Amygdala (tissue), 56 donors: ENCODE results near the gene STAG1.
"Not testable (repeated sequence)": the region's sequence is repeated elsewhere in the genome, so short reads cannot be mapped to it uniquely, and the experiment has no call there.

Experiments
- DNase-seq, 56 donors: peaks; one replicate each; lab custom pipeline; 2025; lab: John Stamatoyannopoulos, UW

The STAG1 gene

DNA sequence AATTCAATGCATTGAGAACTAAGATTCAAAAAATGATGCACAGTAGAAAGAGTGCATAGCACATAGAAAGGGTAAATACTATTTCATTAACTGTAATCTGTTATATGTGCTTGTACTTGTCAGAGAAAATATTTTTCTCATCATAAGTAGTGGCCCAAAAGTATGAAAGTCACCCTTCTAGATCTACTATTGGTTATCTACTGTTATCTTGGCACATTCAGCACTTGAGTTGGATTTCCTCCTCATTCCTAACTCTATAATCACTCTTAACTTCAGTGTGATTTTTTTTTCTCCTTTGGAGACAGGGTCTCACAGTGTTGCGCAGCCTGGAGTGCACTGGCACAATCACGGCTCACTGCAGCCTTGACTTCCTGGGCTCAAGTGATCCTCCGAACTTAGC lies 307.6 kb downstream of the STAG1 start:
- DNase-seq, result no peak

DNA sequence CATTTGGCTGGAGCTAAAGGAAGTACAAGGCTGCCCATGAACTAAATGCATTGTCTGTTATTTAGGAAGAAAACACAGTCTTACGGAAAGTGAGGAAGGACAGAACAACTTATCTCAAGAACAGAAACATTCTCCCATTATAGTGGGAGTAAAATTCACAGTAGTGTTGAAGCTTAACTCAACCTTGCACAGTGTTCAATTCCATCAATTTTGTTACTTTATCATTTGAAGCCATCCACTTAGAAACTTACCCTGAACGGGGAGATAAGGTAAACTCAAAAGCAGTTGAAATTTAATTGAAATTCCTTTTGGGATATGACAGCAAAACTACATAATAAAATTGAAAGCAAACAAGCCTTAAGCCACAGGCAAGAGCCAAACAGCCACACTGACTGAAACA lies 315.1 kb downstream of the STAG1 start:
- DNase-seq, result no peak

DNA sequence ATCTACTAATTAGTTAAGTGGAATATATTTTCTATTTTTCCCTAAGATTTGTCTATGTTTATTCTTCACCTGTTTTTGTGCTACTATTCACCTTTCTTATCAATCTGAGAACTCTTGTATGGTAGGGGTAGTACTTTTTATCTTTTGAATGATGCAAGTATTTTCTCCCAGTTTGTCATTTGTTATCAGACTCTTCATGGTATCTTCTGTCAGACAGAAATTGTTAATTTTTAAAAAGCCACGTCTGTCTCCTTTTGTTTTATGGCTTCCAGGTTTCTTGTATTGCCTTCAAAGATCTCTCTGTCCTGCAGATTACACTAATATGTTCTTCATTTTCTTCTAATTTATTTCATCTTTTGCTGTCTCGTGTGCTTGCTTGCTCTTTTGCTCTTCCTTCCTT lies 317.7 kb downstream of the STAG1 start:
- DNase-seq, result no peak

DNA sequence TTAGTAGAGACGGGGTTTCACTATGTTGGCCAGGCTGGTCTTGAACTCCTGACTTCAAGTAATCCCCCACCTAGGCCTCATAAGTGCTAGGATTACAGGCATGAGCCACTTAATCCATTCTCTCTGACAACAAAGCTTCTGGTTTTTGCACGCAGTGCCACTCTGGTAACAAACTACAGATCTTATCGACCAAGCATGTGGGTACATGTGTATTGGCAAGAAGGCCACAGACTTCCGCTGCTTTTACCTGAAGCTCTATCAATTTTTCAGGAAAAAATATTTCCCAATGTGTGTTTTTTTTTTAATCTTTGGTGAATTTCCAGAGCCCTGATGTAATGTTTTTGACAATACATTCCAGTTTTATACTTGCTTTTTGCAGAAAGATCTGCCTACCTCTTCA lies 319.5 kb downstream of the STAG1 start:
- DNase-seq, result no peak

DNA sequence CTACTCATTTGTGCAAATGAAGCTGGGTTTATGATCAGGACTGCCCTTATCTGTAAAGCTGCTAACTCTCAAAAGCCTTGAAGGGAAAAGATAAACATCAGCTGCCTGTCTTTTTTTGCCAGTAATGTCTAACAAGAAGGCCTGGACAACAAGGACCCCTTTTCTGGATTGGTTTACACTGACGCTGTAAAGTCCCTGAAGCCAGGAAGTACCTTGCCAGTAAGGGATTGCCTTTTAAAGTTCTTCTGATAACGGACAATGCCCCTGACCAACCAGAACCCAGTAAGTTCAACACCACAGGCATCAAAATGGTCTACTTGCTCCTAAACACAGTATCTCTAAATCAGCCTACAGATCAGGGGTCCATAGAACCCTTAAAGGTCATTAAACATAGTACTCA lies 324.0 kb downstream of the STAG1 start:
- no peak for DNase-seq

DNA sequence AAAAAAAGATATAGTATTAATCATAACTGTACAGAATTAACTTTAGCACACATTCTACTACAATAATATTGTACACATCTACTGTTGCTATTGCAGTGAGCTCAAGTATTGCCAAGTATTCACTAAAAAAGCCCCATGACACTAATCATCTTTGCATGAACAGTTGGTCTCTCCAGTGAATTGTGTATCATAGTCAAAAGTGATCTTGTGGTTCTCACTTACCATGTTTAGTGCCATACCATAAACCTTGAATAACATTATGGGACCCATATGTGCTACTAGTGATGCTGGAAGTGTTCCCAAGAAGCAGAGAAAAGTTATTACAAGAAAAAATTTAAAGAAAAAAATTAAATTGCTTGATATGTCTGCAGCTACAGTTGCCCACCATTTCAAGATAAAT lies 324.9 kb downstream of the STAG1 start:
- no peak for DNase-seq

DNA sequence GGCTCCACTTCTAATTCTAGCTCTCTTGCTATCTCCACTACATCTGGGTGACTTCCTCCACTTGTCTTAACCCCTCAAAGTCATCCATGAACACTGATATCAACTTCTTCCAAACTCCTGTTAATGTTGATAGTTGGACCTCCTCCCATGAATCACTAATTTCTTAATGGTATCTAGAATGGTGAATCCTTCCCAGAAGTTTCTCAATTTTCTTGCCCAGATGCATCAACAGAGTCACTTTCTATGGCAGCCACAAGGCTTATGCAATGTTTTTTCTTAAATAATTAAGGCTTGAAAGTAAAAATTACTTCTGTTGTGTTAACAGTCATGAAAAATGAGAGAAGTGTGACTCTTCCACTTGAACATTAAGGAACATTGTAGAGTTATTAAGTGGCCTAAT lies 337.7 kb downstream of the STAG1 start:
- no peak for DNase-seq

DNA sequence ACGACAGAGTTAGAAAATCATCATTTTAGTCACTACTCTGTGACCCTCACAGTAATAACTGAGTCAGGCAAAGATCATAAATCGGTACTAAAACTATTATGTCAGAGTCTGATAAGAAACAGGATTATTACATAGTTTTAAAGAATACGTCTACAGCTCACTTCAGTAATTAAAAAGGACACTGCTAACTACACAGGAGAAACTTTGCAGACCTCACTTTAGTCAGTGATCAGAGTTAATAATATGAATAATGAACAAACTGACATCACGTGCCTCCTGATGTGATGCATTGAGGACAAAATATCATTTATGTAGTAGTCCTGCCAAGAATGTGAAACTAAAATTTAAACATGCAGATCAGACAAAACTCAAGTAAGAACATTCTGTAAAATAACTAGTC lies 339.9 kb downstream of the STAG1 start:
- DNase-seq, result no peak

DNA sequence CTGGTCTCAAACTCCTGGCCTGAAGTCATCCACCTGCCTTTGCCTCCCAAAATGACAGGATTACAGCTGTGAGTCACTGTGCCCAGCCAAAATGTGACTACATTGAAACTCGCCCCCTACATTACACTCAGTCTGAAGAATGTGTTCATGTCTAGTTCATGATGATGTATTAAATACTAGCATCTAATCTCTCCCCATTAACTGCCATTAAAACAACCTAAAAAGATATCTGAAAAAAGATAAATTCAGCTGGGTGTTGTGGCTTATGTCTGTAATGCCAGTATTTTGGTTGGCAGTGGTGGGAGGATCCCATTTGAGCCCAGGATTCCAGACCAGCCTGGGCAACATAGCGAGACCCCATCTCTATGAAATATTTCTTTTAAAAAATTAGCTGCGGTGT lies 342.6 kb downstream of the STAG1 start:
- no peak for DNase-seq

DNA sequence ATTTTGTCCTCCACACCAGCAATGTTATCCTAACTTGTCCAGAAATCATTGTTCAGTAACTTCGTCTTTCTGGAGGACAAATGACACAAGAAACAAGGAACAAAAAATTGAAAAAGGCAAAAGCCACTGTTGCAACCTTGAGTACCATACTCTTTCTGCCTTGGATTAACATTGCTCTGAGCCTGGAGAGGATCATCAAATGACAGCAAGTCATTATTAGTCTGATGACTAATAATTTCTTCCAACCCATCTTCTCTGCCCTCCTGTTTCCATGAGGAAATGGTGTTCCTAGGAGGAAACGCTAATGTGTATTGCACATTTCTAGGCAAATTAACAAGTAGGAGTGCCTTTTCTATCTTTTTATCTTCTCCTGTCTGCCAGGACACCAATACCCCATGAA lies 348.1 kb downstream of the STAG1 start:
- no peak for DNase-seq

DNA sequence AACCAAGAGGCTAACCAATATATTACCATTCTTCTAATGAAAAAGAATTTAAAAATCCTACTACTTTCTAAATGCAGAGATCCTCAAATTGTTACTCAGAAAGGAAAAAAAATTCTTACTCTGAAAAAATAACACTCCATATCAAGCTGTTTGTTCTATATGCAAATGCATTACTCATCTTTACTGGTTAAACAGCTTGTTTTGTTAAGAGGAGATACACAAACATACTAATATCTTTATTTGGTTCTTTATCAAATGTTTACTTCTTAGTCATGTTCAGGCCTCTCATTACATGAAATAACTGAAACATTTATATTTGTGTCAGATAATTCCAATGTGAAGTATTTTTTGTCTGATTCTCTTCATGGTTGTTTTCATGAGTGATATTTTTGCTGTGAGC lies 355.3 kb downstream of the STAG1 start:
- no peak for DNase-seq

DNA sequence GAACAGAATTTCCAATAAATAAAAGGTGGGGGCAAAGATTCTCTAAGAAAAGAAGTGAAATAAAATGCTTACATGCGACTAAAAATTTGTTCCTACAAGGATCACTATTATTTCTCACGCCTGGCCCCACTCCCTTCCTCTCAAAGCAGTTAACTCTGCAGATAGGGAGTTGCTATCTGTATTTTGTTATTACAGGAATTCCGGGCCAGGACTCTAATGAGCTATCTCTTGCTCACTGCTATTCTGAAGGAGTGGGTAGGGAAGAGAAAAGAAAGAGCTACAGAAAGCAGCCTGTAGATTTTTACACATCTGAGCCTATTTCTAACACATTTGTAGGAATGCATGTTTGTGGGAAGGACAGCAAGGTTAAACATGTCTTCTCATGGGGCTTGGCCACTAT lies 361.6 kb downstream of the STAG1 start:
- no peak for DNase-seq

DNA sequence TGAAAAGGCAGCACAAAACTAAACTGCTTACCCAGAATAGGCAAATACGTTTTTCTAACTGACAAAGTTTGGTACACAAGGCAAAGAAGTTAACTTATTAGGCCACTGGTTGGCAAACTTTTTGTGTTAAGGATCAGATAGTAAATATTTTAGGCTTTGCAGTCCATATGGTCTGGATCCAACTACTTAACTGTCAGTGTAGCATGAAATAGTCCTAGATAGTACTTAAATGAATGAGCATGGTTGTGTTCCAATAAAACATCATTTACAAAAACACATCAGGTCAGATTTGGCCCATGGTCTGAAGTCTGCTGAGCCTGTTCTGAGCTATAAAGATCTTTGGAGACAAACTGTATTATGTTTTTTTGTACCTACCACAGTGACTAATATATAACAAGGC lies 365.1 kb downstream of the STAG1 start:
- DNase-seq, result no peak

DNA sequence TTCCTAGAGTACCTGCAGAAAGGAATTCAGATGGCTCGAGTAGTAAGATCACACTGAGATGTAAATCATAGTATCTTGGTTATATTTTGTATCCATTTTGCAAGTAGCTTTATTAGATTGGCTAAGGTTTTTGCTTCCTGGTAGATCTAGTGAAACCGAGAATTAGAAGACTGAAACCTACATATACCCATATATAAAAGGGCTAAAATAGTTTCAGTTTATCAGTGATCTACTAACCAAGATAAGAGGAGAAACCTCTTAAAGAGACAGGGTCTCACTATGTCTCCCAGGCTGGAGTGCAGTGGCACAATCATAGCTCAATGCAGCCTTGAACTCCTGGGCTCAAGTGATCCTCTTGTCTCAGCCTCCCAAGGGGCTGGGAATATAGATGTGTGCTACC lies 366.7 kb downstream of the STAG1 start:
- DNase-seq, result no peak

DNA sequence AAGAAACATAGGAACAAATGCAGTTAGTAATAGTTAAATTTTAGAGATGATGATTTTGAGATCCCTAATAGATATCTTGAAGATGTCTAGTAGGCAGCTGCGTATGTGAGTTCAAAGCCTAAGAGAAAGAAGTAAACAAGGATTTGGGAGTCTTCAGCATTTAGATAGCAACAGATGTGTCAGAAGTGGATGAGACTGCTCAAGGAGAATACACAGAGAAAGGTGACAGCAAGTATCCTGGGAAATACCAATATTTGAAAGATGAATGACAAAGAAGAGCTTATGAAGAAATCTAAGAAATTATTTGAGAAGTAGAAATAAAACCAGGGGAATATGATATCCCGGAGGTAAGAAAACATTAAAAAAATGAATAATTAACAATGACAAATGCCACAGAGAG lies 371.1 kb downstream of the STAG1 start:
- DNase-seq, result no peak

DNA sequence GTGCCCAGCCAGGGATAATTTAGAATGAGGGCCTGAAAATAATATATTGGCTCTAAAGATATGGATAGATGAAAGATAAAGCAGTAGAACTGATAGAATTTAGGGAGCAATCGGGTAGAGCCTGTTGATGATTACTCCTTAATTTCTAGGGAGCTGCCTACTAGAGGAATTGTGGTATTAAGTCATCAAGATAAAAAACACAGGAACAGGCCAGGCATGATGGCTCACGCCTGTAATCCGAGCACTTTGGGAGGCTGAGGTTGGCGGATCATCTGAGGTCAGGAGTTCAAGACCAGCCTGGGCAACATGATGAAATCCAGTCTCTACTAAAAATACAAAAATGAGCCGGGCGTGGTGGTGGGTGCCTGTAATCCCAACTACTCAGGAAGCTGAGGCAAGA lies 371.6 kb downstream of the STAG1 start:
- DNase-seq, result no peak

DNA sequence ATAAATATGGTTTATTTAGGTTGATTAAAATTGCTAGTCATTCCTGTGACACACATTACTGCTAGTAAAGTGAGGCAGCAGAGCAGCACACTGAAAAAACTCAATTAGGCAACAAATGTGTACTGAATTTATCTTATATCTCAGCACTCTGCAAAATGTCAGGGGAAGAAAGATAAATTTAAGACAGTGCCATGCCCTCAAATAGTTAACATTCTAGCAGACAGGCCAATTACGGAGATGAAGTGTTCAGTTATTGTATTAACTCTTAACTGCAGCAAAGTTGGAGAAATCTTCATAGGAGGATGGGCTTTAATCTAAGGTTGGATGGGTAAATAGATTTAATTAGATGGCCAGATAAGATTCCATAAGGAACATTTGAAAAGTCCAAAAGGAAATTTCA lies 374.2 kb downstream of the STAG1 start:
- no peak for DNase-seq

DNA sequence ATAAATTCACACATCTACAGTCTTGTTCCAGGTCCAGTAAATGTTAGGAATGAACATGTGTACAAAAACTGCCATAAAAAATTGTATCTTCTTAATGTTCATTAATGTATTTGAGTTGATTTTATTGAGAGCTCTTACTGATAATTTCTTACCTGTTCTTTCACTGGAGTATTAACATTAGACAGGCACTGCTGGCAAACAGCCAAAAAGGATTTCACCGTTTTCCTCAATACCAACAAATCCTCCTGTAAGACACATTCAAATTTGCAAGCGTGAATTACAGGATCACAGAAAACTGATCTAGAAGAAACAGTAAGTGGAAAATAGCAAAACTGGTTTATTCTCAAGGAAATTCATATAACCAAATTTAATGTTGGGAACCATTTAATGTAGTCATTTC lies 374.7 kb downstream of the STAG1 start:
- DNase-seq, result no peak

DNA sequence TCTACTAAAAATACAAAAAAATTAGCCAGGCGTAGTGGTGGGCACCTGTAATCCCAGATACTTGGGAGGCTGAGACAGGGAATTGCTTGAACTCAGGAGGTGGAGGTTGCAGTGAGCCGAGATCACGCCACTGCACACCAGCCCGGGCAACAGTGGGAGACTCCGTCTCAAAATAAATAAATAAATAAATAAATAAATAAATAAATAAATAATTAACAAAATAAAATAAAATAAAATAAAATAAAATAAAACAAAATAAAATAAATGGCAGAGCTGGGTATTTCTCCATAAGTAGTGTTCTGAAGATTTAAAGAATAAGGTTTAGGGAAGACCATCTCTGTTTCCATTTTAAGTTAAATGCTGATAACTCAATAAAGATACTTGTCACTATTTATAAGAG lies 376.4 kb downstream of the STAG1 start:
- DNase-seq, result not testable (repeated sequence)

DNA sequence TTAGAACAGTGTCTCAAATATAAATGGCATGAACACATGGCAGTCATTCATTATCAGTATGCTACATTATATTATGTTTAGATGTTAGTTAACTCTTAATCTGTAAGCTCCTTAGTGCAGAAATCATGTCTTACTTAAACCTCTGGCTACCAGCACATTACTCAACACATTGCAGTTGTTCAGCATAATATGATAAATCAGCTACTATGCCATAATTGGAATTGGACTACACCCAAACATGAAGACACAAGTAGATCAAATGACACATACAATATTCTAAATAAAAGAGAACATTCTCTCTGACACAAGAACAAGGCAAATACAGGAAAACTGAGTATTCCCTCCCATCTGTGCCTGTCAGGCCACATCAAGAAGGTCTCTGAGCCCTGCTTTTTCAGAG lies 385.9 kb downstream of the STAG1 start:
- no peak for DNase-seq

DNA sequence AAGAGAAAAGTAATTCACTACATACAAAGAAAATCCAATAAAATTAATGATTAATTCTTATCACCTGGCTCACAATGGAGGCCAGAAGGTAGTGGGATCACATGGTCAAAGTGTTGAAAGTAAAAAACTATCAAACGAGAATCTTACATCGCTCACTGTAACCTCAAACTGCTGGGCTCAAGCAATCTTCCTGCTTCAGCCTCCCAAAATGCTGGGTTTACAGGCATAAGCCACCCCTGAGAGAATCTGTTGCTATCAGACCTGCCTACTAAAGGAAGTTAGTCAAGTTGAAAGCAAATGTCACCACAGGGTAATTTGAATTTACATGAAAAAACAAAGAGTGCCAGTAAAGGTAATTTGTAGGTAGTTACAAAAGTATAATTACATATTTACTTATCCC lies 398.7 kb downstream of the STAG1 start:
- DNase-seq, result no peak

DNA sequence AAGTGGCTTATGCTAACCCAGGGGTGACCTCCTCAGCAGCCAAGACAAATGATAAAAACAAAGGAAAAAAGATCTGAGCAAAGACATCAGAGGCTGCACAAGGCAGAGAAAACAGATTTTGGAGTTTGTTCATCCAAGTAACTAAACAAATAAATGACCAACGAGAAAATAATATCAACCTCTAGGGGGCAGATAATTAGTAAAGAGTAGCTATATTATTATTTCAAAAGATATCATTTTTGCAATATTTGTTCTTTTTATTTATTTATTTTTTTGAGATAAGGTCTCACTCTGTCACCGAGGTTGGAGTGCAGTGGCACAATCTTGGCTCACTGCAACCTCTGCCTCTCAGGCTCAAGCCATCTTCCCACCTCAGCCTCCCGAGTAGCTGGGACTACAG lies 400.3 kb downstream of the STAG1 start:
- no peak for DNase-seq

DNA sequence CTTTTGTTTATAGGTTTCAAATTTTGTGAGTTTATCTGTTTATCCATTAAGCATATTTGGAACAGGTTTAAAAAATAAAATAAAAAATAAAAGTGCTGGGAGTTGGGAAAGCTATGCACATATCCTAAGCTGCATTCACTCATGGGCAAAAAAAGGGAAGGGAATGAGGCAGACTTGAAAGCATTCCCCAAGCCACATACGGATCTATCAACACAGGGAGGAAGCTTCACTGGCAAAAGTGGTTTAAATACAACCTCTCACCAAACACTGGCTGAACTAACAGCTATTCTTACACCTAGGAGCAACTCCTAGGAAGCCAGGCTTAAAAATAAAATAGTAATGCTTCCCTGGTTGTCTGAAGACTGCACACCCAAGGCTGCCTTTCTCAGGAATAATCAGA lies 400.8 kb downstream of the STAG1 start:
- DNase-seq, result no peak

DNA sequence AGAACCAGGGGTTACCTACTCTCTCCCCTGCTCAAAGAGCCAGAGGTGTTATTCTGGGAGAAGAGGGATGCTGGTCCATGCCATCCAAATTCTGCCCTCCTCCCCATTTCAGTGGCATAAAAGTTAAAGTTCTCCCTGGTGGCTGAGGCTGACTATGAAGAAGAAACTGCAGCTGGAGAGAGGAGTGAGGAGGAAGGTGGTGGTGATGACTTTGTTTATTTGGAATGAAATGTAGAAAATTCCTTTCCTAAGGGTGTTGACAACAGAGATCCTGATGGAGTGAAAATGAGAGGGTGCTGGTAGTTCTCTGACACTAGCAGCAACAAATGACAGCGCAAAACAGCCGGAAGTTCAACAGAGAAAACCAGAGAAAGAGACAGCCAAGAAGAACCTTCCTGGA lies 401.6 kb downstream of the STAG1 start:
- no peak for DNase-seq
